HG02759 (cell line): Measurements from ENCODE around the gene FUT6.
A peak's percentile ranks its signal among the peaks of the same experiment; 100 is the strongest.

Experiments
- ATAC-seq: cut with Tn5 transposase; IDR thresholded peaks from one replicate; pipeline ENCODE4 v1.9.1; 2021; ENCODE audit warnings: mild to moderate bottlenecking, moderate library complexity; ENCODE audit not compliant: unreplicated experiment

FUT6 gene

DNA sequence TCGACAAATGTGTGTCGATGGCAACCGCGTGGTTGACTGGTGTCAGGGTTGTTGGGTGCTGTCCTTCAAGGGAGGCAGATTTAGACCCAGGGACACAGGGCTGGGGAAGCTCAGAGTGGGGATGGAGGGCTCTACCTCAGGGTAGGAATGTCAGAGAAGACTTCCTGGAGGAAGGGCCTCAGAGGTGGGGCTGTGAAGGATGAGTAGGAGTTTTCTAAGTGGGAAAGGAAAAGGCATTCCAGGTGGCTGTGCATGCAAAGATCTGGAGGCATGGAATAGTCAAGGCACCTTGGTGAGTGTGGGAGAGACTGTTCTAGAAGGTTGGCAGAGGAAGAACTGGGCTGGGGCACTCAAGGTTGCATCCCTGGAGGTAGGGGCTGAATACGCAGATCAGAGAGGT lies 32.6 kb downstream of the FUT6 start:
- ATAC-seq = no peak

DNA sequence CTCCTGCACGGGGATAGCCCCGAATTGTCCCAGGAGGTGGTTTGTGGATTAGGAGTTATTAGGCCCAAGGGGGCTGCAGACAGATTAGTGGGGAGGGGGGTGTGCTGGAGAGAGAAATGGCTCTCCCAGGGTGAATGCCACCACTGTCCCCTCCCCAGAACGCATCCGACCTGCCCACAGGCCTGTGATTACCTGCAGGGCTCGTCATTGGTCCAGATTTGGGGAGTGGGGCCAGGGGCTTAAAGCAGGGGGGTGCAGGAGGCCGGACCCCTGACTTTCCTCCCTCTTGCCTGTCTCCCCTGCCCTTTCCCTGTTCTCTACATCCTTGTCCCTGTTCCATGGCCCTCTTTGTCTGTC lies 33.4 kb downstream of the FUT6 start:
- no peak for ATAC-seq

DNA sequence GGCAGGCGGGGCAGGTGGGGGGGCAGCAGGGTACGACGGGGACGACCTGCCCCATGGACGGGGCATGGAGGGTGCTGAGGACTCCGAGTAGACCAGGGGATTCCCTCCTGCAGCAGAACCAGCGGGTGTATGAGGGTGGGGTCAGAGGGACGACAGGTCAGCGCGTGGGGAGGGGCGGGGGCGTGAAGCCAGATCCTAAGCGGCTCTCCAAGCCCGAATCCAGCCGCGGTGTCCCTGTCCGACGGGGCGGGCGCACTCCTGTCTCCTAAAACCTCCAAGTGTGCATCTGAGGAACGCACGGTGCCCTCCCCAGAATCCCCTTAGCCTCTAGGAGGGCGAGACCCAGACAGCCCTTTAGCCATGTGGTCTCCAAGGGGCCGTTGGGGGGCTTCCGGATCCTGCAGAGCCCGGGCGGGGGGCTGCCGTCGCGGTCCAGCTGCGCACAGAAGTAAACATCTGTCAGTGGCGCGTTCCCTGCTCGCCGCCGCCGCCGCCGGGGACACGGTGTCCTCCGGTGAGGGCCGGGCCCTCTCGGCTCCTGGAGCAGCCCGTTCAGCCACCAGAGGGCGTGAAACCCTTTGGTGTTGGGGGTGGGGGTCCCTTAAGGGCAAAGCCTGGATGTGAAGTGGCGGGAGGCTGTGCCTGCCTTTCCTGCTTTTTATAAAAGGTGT lies 33.9 kb downstream of the FUT6 start:
- no peak for ATAC-seq

DNA sequence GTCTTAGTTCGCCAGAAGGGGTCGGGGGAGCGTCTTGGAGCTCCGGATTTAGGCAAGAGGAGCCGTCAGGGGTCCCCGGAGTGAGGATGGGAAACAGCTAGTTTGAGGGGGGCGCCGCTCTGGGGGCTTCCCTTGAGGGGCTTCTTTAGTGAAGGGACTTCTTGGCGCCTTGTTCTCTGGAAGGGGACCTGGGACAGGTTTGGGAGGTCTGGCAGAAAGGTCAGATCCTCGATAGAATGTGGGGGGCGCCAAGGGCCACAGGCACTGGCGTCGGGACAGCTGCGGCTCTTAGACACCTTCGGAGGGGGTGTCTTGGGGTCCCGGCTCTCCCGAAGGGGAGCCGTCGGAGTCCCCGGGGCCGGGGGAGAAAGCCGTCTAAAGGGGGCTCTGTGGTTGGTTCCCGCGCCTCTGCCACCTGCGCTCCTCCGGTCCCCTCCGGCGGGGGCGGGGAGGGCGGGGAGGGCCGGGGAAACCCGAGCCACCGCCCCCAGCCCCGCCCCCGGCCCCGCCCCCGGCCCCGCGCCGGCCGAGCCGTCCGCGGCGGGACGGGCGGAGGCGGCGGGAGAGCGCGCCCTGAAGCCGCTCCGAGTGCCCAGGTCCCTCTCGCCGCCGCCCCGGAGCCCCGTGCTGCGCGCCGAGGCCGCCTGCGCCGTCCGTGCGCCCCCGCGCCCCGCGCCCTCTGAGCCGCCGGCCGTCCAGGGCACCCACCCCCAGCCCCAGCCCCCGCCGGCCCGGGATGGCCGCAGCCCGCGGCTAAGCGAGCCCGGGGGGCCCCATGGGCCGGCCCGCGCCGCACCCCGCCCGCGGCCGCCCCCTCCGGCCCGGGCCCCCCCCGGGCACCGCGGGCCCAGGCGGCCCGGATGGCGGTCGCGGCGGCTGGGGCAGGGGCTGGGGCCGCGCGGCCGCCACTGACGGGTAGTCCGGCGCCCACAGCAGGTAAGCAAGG lies 34.7 kb downstream of the FUT6 start, which contains the start of gene NRTN:
TSS of gene NRTN (plus strand) at position 552 of the 946 bp plus-strand sequence. CDS start 19,099 bp downstream, outside the sequence.
- ATAC-seq = no peak

DNA sequence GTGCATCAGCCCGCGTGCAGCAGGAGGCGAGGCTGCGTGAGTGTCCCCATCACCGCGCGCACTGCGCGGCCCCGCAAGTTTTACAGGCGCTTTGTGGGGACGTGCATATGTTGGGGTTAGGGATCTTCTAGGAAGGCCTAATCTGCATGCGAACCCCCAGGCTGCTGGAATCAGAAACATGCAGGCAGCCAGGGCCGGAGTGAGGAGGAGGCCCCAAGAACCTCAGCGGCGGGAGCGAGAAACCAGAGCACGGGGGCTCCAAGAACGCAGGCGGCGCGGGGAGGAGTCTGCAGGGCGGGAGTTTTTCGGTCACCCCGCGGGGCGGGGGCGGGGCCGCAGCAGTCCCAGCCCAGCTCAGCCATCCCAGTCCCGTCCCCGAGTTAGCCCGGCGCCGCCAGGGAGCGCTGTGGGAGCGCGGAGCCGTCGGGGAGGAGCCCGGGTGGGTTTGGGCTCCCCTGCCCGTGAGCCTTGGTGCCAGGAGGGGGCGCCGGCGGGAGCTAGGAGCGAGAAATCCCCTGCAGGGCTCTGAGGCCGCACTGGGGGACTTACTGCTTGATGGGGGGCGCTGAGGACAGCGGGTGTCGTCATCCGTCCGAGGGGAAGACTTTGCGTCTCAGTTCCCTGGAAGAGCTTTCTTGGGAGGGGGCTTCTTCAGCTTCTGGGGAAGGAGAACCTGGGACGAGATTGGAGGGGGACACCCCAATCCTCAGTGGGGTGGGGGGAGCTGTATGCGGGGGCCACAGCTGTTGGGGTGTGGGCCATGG lies 35.6 kb downstream of the FUT6 start:
- peak; percentile 88 for ATAC-seq

DNA sequence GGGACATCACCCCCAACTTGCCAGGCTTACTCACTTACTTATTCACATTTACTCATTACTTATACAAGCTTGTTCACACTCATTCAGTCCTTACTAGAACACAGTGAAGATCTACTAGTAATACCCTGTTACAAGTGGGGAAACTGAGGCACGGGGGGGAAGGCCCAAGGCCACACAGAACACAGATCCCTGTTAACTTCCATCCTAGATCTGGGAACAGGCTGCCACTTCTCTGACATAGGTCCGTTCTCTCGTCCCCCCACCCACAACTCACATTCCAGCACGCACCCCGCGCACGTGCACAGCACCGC lies 36.1 kb downstream of the FUT6 start:
- ATAC-seq = no peak

DNA sequence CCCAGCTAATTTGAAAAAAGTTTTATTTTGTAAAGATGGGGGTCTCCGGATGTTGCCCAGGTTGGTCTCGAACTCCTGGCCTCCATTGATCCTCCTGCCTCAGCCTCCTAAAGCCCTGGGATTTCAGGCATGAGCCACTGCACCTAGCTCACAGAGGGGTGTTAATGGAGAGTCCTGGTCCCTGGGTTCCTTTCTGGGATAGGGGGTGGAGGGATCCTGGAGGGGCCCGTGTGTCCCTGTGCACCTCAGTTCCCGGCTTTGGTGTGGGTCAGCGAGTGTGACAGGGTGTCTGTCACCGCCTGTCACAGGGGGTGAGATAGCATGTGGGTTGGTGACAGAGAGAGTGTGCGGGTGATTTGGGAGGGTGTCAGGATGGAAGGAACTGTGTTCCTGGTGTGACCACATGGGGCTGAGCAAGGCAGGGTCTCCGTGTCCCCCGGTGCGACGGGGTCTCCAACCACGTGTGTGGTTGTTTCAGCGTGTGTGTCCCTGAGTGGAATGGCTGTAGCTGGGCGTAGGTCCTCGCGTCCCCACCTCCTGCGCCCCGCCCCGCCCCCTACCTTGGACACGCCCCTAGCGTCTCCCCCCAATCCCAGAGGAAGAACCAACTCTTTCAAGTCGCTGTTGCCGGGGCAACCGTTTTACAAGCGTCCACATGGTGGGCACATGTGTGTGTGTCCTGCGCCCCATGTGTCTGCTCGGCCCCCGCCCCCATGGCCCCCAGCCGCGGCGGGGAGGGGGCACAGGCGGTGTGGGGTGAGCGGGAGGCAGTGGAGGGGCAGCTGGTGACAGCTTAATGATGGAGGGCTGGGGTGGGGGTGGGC lies 37.5 kb downstream of the FUT6 start:
- no peak for ATAC-seq

DNA sequence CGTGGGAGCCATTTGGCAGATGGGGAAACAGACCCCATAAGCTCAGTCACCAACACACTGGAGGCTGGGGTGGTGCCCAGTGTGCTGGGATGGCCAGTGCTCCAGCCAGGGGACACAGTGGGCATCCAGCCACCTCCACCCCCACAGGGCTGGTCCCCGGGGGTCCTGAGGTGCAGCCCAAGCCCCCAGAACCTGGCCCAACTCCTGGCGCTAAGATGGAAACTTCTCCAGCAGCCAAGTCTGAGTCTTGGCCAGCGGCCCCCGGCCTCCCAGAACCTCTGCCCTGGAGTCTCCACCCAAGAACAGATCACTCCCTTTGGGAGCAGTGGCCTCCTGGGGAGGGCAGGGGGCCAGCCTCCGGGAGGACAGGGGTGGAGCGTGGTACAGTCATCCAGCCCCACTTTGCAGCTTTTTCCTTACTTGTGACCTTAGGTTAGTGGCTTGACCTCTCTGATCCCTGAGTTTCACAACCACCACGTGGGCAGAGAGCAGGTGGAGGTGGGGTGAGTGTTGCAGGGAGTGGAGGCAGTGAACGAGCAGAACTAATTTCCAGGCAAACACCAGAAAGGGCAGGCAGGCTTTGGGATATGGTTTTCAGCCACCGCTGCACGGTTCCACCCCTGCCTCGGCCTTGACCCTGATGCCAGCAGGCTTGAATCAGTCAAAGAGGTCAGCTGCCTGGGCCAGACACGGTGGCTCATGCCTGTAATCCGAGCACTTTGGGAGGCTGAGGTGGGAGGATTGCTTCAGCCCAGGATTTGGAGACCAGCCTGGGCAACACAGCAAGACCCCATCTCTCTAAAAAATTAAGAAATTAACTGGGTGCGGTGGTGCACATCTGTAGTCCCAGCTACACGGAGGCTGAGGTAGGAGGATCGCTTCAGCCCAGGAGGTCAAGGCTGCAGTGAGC lies 38.9 kb downstream of the FUT6 start:
- no peak for ATAC-seq

DNA sequence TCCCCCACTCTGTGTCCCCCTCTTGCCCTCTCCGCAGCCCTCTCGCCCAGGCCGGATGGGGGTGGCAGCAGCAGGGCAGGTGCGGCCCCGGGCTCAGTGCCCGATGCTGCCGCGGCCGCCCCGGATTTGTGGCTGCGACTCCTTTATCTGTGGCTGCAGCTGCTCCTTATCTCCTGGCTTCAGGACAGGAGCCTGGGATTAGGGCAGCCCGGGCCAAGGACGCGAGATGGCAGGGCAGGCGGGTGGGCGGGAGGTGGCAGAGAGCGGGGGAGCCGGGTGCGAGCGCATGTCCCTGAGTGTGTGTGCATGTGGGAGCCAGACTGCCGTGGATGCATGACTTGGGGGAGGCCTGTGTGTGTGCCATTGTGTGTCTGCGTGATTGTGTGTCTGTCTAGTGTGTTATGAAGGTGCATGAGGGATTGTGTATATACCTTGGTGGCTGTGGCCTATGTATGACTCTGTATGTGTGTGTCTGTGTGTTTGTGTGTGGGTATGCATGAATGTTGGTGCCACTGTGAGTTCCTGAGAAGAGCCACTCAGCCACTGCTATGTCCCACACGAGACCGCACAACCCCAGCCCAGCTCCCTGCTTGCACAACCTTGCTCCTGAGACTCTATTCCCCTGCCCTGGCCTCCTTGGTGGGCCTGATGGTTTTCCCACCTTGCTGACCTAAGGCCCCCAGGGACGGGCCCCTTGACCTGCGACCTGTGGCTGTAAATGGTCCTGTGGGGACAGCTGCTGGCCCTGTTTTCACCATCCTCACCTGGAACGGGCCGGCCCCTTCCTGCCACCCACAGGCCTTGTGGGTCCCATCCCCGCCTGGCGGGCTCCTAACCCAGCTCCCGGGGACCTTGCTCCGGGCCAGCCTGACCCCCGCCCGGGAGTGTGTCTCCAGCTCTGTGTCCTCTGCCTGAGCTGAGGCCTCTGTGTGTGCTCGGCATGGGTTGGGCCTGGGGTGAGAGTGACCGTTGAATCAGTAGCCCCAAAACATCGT lies 40.0 kb downstream of the FUT6 start:
- ATAC-seq = no peak

DNA sequence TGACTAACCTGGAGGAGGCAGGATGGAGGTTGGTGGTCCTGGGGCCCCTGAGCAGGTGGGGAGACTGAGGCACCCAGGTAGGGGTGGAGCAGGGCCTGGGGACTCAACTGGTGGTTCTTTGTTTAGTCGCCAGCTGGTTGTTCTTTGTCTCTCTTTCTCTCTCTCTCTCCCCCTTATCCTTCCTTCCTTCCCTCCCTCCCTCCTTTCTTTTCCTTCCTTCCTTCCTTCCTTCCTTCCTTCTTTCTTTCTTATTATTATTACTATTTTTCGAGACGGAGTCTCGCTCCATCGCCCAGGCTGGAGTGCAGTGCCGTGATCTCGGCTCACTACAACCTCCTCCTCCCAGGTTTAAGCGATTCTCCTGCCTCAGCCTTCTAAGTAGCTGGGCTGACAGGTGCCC lies 41.3 kb downstream of the FUT6 start:
- ATAC-seq = no peak

DNA sequence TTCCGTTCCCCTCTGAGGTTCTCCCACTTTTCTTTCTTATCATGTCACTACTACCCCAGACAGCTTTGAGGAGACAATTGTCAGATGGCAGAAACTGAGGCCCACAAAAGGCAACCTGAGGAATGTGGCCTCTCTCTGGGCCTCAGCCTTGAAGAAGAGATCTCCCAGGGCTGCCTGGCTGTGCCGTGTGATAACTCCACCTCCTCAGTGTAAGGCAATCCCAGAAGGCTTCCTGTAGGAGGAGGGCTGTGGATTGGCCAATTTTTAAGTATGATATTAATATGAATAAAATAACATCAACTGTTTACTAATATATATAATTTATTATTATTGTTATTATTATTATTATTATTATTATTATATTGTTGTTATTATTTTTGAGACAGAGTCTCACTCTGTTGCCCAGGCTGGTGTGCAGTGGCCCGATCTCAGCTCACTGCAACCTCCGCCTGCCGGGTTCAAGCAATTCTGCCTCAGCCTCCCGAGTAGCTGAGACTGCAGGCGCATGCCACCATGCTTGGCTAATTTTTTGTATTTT lies 44.1 kb downstream of the FUT6 start:
- ATAC-seq = no peak

DNA sequence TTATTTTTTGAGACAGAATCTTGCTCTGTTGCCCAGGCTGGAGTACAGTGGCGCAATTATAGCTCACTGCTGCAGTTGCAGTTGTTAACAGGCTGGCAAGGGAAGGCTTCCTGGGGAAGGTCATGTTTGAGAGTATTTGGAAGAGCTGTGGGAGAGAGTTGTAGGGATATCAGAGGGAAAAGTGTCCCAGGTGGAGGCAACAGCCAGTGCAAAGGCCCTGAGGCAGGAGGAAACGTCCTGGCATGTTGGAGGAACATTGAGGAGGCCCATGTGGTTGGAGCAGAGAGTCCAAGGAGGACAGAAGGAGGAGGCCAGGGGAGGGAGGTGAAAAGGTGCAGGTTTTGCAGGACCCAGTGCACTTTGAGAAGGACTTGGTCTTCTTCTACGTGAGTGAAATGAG lies 46.3 kb downstream of the FUT6 start:
- no peak for ATAC-seq

DNA sequence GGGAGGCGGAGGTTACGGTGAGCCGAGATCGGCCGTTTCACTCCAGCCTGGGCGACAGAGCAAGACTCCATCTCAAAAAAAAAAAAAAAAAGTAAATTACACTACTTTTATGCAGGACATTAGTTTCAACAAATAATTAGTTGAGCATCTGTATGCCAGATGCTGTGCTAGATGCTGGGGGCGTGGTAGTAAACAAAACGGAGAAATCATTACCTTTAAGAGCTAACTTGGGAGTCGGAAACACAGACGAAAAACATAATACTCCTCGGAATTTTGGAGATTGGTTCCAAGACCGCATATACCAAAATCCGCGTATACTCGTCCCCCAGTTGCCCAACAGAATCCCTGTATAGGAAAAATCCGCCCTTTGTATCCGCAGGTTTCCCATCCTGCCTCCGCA lies 47.3 kb downstream of the FUT6 start:
- no peak for ATAC-seq

DNA sequence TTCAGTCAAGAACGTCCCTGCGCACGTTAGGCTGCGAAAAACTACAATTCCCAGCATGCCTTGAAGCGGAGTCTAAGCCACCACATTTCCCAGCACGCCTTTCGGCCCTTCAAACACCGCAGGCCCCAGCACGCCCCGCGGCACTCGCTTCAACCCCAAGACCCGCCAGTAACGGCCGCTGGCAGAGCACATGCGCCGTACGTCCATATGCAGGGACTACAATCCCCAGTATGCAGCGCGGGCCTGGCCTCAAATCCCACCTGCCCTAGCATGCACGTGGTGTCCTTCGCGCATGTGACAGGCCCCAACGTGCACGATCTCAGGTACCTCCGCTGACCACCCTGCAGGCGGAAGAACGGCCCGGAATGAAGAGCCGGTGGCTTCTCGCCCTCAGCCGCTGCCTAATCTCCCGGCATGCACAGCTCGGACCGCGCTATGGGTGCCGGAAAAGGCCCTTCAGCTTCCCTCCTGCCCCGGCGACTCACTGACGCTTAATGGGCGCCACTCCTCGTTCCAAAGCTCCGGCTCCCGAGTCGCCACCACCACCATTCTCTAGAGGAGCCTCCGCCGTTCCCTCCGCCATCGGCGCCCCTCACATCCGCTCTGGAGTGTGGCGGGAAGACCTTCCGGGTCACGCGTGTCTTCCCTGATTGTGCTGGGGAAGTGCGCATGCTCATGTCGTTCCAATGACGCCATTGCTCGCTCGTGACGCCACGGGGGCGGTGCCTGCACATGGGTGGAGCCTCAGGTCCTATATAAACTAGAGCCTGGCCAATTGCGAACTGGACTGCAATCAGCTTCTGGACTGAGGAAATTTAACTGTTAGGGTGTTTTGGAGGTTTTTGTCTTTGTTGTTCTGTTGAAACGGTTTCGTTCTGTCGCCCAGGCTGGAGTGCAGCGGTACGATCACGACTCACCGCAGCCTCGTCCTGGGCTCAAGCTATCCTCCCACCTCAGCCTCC lies 48.7 kb downstream of the FUT6 start, which contains the start of gene DUS3L:
TSS of gene DUS3L (minus strand) at position 605 of the 962 bp plus-strand sequence. CDS start at position 583, 22 bp downstream.
- peak; percentile 89 for ATAC-seq

DNA sequence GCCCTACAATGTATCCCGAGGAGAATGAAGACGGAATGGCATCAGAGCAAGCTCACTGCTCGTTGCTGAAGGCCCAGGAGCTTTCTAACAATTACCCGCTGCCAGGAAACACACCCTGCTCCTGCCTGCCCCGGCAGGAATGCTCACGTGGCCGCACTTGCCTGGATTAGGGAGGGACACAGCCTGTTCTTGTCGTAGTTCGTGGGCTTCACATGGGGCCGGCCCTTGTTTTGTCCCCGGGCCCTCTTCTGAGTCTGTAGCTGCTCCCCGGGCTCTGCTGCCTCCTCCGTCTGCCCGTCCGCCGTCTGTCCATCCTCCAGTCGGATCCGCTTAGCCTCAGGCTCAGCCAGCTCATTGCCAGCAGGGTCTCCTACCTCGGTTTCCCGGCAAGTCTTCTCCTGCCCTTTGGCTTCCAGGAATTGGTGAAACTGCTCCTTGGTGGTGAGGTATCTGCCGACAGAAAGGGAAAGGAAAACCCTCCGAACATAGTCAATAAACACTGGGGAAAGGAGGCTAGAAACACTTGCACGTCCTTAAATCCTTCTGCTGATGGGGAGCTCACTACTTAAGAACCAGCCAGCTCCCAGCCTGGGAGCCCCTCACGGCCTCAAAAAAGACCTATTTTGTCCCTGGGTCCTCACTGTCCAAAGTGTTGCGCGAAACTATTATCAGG lies 49.5 kb downstream of the FUT6 start:
- no peak for ATAC-seq

DNA sequence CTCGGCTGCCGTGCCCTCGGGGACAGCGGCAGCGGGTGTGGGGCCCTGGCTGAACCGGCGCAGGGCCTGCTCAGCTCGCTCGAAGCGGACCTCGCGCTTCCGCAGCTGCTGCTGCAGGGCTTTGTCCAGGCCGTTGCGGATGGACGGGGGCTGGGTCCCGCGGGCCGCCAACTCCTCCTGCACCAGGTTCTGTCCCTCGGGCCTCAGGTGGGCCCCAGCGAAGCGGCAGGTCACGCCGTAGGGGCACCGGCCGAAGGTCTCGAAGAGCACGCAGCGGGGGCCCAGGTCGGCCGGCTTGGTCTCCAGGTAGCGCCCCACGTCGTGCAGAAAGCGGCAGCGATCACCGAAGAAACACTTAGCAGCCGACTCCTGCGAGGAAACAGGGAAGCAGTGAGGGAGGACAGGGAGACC lies 50.1 kb downstream of the FUT6 start:
- ATAC-seq = no peak
